Right cardiac atrium (tissue), 5 donors: ENCODE data around the gene BANF1. TPM values are rescaled to one million over a fixed set of nuclear protein-coding genes. Genes with fewer than 3 reads are reported as not detected.

Experiments
- ATAC-seq, 2 donors: fragments of 200-7000 bp; cut with Tn5 transposase; one replicate each; pipeline versions ENCODE4 v1.8.0 to v1.9.1; 2020; ENCODE audit warnings: moderate library complexity in 2 of 2, mild to moderate bottlenecking in 1 of 2
- DNase-seq, 3 donors: peaks; one replicate each; pipeline ENCODE4 v3.0.0-alpha.2; 2020
- H3K27ac ChIP-seq: one replicate; pipeline ENCODE4 v1.5.1; 2013; ENCODE audit warnings: mild to moderate bottlenecking, low read length, control low read depth, moderate library complexity
- H3K27me3 ChIP-seq: one replicate; pipeline ENCODE4 v1.6.1; 2013; ENCODE audit not compliant: control insufficient read depth, insufficient read depth
- H3K4me1 ChIP-seq: one replicate; pipeline ENCODE4 v1.6.1; 2013; ENCODE audit warnings: low read length; ENCODE audit not compliant: control insufficient read depth, insufficient read depth
- H3K4me3 ChIP-seq: one replicate; pipeline ENCODE4 v1.5.1; 2013; ENCODE audit warnings: low read length, control low read depth
- H3K9me3 ChIP-seq: one replicate; pipeline ENCODE4 v1.6.1; 2013; ENCODE audit warnings: low read length; ENCODE audit not compliant: control insufficient read depth
- WGBS: extraction: QIAGEN DNeasy Blood & Tissue Kit; methylation state at CpG from one replicate; pipeline ENCODE4 v1.1.7; 2013; 5-methylcytosine and 5-hydroxymethylcytosine counted together
- intact Hi-C, 4 donors: fragments of 100-400 bp; cut with DNase I; formaldehyde crosslinking; loops; one replicate each; pipeline versions ENCODE4 v1.11.0 to v1.14.0; 2022 to 2023
- long read RNA-seq, 4 donors: library from polyadenylated mRNA; unstranded; transcript quantifications; one replicate each; pipeline ENCODE4 v2.0.0, GENCODE V29; 2020 to 2021
- polyA plus RNA-seq: library from polyadenylated mRNA; stranded (reverse); fragments of 200-250 nt; gene quantifications from one replicate; pipeline ENCODE4 v1.2.3, GENCODE V29; 2013
- total RNA-seq, 4 donors: library from RNA; stranded (reverse); fragmentation: NEBNext Ultra II Directional; extraction: Animal tissue kit (Norgen Biotek cat#: 25700); gene quantifications; one replicate each; pipeline ENCODE4 v1.2.1, GENCODE V29; 2021
- donor health status: healthy with polysubstance abuse.
- donor health status: DM: no; HTN: yes; CAD: no.
- donor health status: DM: no; HTN: no; CAD: no.
- donor health status: DM: no; HTN: yes; CAD: no; lungs with severe emphysema.
- donor health status: DM: yes; HTN: yes; CAD: no.

BANF1 gene
- total RNA-seq (100 to 1,000 TPM; 175 to 258 (median 218) TPM), polyA plus RNA-seq (274 TPM)
- long read RNA-seq, donor 1, transcript BANF1-201 (3 exons, 1,155 nt), result major isoform, 47 of 66 reads
- long read RNA-seq, donor 1, transcript BANF1-208 (3 exons, 1,135 nt), result minor isoform, 9 of 66 reads
- long read RNA-seq, donor 1, partial matches to known transcripts, result 3 of 66 reads
- long read RNA-seq, donor 1, other reads (novel, unspliced or antisense), result 1 of 66 reads
- long read RNA-seq, donor 2, transcript BANF1-201 (3 exons, 1,155 nt), result major isoform, 58 of 74 reads
- long read RNA-seq, donor 2, transcript BANF1-208 (3 exons, 1,135 nt), result minor isoform, 5 of 74 reads
- long read RNA-seq, donor 2, partial matches to known transcripts, result 2 of 74 reads
- long read RNA-seq, donor 2, other reads (novel, unspliced or antisense), result 5 of 74 reads
- long read RNA-seq, donor 3, transcript BANF1-201 (3 exons, 1,155 nt), result major isoform, 30 of 45 reads
- long read RNA-seq, donor 3, transcript BANF1-202 (3 exons, 946 nt), result minor isoform, 5 of 45 reads
- long read RNA-seq, donor 3, partial matches to known transcripts, result 3 of 45 reads
- long read RNA-seq, donor 3, other reads (novel, unspliced or antisense), result 2 of 45 reads
- long read RNA-seq, donor 4, transcript BANF1-201 (3 exons, 1,155 nt), result major isoform, 24 of 35 reads
- long read RNA-seq, donor 4, partial matches to known transcripts, result 3 of 35 reads
- long read RNA-seq, donor 4, other reads (novel, unspliced or antisense), result 4 of 35 reads

GRCh38 chr11:66001942-66002647 lies at the start of gene BANF1, which contains the start of gene EIF1AD:
Gene BANF1, plus strand, starts transcription at chr11:66002503. Its CDS starts 748 bp downstream, at chr11:66003251.
Gene EIF1AD, minus strand, starts transcription at chr11:66002157. Its CDS starts 1,768 bp downstream, at chr11:66000389.
- under 1% methylated on average over 55 of the region's 55 CpGs for WGBS
- ATAC-seq, result peak; percentile 92 to 93
- H3K27ac ChIP-seq, result peak within 1 kb of the TSS; percentile 99

GRCh38 chr11:65953471-65953870 lies 48.8 kb upstream of the BANF1 start:
- 83% methylated on average over 20 of the region's 20 CpGs for WGBS
- H3K27me3 ChIP-seq, result no peaks in the 10 kb centered on the region
- intact Hi-C loops, result no loop called here
- no peaks in the 10 kb centered on the region for H3K4me1 ChIP-seq
- DNase-seq (no peak), ATAC-seq (peak in 1 of 2 donors; percentile 42)
- no peak overlapping the region for H3K4me3 ChIP-seq
- no peaks in the 10 kb centered on the region for H3K9me3 ChIP-seq
- H3K27ac ChIP-seq, result no peak overlapping the region

More at GRCh38 chr11:66001942-66002647, at the start of gene BANF1, which contains the start of gene EIF1AD:
- Histone ChIP-seq H3K27me3 (no peaks in the 10 kb centered on the region), H3K4me1 (peaks cover 5% of the 10 kb centered on the region), H3K4me3 (peak within 1 kb of the TSS; percentile 83), H3K9me3 (no peaks in the 10 kb centered on the region)
- intact Hi-C loops, result loop anchor here in 1 of 4 donors (5.0 kb wide), 1 partner anchor 35 kb away; no protein-coding TSS in a partner anchor
- peak; percentile 92 to 94 (median 93) for DNase-seq

- DNase-seq (no peak), ATAC-seq (no peak)
- 73% methylated on average over 8 of the region's 8 CpGs for WGBS
- Histone ChIP-seq H3K4me3 (no peak overlapping the region), H3K9me3 (no peaks in the 10 kb centered on the region), H3K4me1 (no peaks in the 10 kb centered on the region), H3K27me3 (no peaks in the 10 kb centered on the region), H3K27ac (no peak overlapping the region)
- intact Hi-C loops, result no loop called here
Measured at GRCh38 chr11:65954771-65955170, 47.5 kb upstream of the BANF1 start.

GRCh38 chr11:65958291-65958690 lies 44.0 kb upstream of the BANF1 start:
- WGBS, result 61% methylated on average over 4 of the region's 4 CpGs
- no peak for ATAC-seq
- H3K4me1 ChIP-seq, result peaks cover 6% of the 10 kb centered on the region
- no peak overlapping the region for H3K27ac ChIP-seq
- H3K4me3 ChIP-seq, result no peak overlapping the region
- H3K9me3 ChIP-seq, result no peaks in the 10 kb centered on the region
- H3K27me3 ChIP-seq, result no peaks in the 10 kb centered on the region
- no peak for DNase-seq
- intact Hi-C loops, result no loop called here

GRCh38 chr11:65958774-65959420 lies 43.4 kb upstream of the BANF1 start:
- WGBS, result 68% methylated on average over 17 of the region's 17 CpGs
- intact Hi-C loops, result no loop called here
- Histone ChIP-seq H3K4me1 (peaks cover 6% of the 10 kb centered on the region), H3K27ac (no peak overlapping the region), H3K4me3 (no peak overlapping the region), H3K27me3 (no peaks in the 10 kb centered on the region), H3K9me3 (no peaks in the 10 kb centered on the region)
- ATAC-seq, result no peak
- no peak for DNase-seq

- 57% methylated on average over 16 of the region's 16 CpGs for WGBS
- H3K27ac ChIP-seq, result peak overlapping the region; percentile 94
- DNase-seq (no peak), ATAC-seq (no peak)
- intact Hi-C loops, result loop anchor here in 2 of 4 donors (5.0 to 10.0 kb wide), 2 partner anchors 74 to 76 kb away; partner anchors contain the start of gene FIBP (in 2 of the 2)
- no peaks in the 10 kb centered on the region for H3K27me3 ChIP-seq
- no peaks in the 10 kb centered on the region for H3K9me3 ChIP-seq
- peaks cover 6% of the 10 kb centered on the region for H3K4me1 ChIP-seq
- H3K4me3 ChIP-seq, result peak overlapping the region; percentile 89
Measured at GRCh38 chr11:65960824-65961266, 41.5 kb upstream of the BANF1 start.

- Histone ChIP-seq H3K27ac (peak within 1 kb of the TSS; percentile 94), H3K27me3 (no peaks in the 10 kb centered on the region), H3K4me3 (peak within 1 kb of the TSS; percentile 89), H3K9me3 (no peaks in the 10 kb centered on the region), H3K4me1 (peaks cover 6% of the 10 kb centered on the region)
- peak; percentile 99 for DNase-seq
- intact Hi-C loops, result loop anchor here in 2 of 4 donors (5.0 to 10.0 kb wide), 2 partner anchors 74 to 77 kb away; partner anchors contain the start of gene FIBP (in 2 of the 2)
- peak; percentile 98 for ATAC-seq
- WGBS, result under 1% methylated on average over 97 of the region's 97 CpGs
Measured at GRCh38 chr11:65961267-65962140, 40.8 kb upstream of the BANF1 start, which contains the start of gene SART1. Gene SART1, plus strand, starts transcription at chr11:65961734. Its CDS starts 47 bp downstream, at chr11:65961781.

GRCh38 chr11:65962141-65962564 lies 40.1 kb upstream of the BANF1 start:
- no peaks in the 10 kb centered on the region for H3K27me3 ChIP-seq
- DNase-seq, result no peak
- peak overlapping the region; percentile 89 for H3K4me3 ChIP-seq
- peaks cover 6% of the 10 kb centered on the region for H3K4me1 ChIP-seq
- H3K27ac ChIP-seq, result no peak overlapping the region
- WGBS, result 6% methylated on average over 13 of the region's 13 CpGs
- intact Hi-C loops, result loop anchor here in 2 of 4 donors (5.0 to 10.0 kb wide), 2 partner anchors 75 to 77 kb away; partner anchors contain the start of gene FIBP (in 2 of the 2)
- ATAC-seq, result no peak
- no peaks in the 10 kb centered on the region for H3K9me3 ChIP-seq

- intact Hi-C loops, result loop anchor here in 3 of 4 donors (5.0 to 10.0 kb wide), 3 partner anchors 37 to 80 kb away; partner anchors contain the start of genes FIBP (in 2 of the 3), BANF1 (in 1 of the 3) and EIF1AD (in 1 of the 3)
- no peaks in the 10 kb centered on the region for H3K9me3 ChIP-seq
- 89% methylated on average over 10 of the region's 10 CpGs for WGBS
- no peak for ATAC-seq
- peaks cover 6% of the 10 kb centered on the region for H3K4me1 ChIP-seq
- H3K27me3 ChIP-seq, result no peaks in the 10 kb centered on the region
- peak in 1 of 3 donors; percentile 51 for DNase-seq
- H3K4me3 ChIP-seq, result no peak overlapping the region
- no peak overlapping the region for H3K27ac ChIP-seq
Measured at GRCh38 chr11:65964906-65965305, 37.4 kb upstream of the BANF1 start.
